ENCODE measurements around the gene GMEB1.
"Not testable (repeated sequence)": the region's sequence is repeated elsewhere in the genome, so short reads cannot be mapped to it uniquely, and the experiment has no call there.

The GMEB1 gene

DNA sequence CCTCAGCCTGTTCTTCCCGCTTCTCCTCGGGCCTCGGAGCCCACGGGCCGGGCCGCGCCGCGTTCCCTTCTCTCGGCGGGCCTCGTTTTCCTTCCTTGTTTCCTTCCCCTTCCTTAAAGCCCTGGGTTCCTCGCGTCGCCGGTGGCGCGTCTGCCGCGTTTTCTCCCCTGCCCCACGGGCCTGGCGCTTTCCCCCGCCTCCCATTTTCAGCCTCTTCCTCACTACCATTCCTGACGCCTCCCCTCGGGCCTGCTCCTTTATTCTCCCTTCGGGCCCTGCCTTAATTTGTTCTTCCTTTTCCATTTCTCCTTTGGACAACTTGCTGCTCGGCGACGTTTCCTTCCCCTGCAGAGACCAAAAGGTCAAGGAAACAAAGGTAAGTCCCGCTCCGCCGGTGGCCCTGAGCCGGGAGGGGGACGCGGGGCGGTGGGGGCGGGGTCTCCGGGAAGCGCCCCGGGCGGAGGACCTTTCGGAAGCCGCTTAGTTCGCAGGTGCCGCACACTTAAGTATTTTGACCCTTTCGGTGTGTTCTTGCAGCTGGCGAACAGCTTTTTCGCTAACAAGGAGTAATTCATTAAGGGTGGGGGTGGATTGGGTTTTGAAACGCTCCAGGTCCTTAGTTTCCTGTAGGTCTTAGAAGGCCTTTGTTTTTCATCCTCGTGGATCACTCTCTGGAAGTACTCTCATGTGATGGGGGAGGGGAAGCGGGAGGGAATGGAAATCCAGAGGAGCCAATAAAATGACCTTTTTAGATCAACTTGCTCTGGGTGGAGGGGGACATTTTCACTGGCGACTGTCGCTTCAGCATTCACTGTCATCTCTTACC lies 68.9 kb downstream of the GMEB1 start:
- DNase-seq (ENCODE audit: low read depth) = no peak
- H3K4me3 ChIP-seq (ENCODE audit: low read depth, low read length) = peak overlapping the region; percentile 75
- TF ChIP-seq, protein P1, sequence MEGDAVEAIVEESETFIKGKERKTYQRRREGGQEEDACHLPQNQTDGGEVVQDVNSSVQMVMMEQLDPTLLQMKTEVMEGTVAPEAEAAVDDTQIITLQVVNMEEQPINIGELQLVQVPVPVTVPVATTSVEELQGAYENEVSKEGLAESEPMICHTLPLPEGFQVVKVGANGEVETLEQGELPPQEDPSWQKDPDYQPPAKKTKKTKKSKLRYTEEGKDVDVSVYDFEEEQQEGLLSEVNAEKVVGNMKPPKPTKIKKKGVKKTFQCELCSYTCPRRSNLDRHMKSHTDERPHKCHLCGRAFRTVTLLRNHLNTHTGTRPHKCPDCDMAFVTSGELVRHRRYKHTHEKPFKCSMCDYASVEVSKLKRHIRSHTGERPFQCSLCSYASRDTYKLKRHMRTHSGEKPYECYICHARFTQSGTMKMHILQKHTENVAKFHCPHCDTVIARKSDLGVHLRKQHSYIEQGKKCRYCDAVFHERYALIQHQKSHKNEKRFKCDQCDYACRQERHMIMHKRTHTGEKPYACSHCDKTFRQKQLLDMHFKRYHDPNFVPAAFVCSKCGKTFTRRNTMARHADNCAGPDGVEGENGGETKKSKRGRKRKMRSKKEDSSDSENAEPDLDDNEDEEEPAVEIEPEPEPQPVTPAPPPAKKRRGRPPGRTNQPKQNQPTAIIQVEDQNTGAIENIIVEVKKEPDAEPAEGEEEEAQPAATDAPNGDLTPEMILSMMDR (IDR thresholded peaks at IDR 0.05; ENCODE audit: low read depth, low read length, missing control alignments) = no peak

DNA sequence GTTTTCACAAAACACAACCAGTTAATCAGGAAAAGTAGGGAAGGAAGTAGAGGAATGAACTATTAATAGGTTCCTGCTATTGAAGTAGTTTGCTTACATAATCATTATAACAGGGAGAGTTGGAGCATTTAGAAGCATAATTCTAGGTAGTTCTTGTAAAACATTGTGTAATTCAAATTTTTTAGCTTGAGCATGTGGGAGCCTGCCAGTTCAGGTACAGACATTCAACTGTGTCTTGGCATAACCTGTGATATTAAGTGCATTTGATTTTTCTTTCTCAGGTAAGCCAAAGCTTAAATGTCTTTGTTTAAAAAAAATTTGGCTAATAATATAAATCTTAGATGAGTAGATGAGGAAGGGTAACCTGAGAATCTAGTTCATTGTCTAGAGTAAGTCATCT lies 71.5 kb downstream of the GMEB1 start:
- TF ChIP-seq, protein P1 (IDR thresholded peaks at IDR 0.05; ENCODE audit: low read depth, low read length, missing control alignments) = no peak
- no peak for DNase-seq (ENCODE audit: low read depth)
- H3K4me3 ChIP-seq (ENCODE audit: low read depth, low read length) = no peak overlapping the region

DNA sequence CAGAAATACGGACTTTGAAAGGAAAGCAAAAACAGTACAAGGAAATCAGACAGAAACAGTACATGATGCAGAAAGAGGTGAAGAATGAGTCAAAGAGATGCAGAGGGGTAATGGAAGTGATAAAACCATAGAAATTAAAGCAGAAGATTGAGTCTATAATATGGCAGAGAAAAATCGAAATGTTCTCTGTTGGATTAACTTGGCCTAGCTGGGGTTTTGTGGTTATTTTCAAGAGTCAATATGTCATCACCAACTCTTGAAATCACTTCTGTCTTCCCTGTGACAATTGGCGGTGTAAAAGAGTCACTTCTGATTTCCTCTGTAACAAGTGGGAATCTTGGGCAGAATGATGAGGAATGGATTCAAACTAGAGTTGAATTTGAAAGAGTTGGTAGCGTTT lies 75.6 kb downstream of the GMEB1 start:
- H3K4me3 ChIP-seq (ENCODE audit: low read depth, low read length) = no peak overlapping the region
- TF ChIP-seq, protein P1 (IDR thresholded peaks at IDR 0.05; ENCODE audit: low read depth, low read length, missing control alignments) = no peak
- no peak for DNase-seq (ENCODE audit: low read depth)

DNA sequence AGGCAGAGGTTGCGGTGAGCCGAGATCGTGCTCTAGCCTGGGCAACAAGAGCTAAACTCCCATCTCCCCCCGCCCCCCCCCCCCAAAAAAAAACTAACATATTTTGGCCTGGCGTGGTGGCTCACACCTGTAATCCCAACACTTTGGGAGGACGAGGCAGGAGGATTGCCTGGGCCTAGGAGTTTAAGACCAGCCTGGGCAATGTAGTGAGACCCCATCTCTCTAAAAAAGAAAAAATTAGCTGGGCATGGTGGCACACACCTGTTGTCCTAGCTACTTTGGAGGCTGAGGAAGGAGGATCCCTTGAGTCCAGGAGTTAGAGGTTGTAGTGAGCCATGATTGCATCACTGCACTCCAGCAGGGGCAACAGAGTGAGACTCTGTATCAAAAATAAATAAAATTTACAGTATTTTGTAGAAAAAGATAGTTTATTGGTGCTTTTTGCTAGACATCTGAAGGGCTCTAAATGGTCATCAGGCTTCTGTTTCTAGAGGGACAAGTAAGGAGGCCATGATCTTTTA lies 77.1 kb downstream of the GMEB1 start:
- no peak overlapping the region for H3K4me3 ChIP-seq (ENCODE audit: low read depth, low read length)
- no peak for DNase-seq (ENCODE audit: low read depth)
- TF ChIP-seq, protein P1 (IDR thresholded peaks at IDR 0.05; ENCODE audit: low read depth, low read length, missing control alignments) = no peak

DNA sequence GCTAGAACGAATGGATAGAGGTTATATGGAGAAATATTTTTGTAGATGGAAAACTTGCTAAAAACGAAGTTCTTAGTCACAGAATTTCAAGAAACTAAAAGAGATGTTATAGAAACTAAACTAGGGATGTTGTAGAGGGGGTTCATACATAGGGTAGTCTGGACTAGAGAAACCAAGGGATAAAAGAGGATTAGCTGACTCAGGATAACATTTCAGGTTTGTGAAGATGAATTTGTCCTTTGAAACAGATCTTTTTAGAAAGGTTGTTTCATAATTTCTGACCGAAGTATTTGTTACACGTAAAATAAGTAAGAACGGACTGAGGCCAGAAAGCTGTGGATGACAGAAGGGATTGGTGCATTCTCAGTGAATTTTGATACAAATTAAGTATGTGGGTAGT lies 81.7 kb downstream of the GMEB1 start:
- no peak overlapping the region for H3K4me3 ChIP-seq (ENCODE audit: low read depth, low read length)
- DNase-seq (ENCODE audit: low read depth) = no peak
- TF ChIP-seq, protein P1 (IDR thresholded peaks at IDR 0.05; ENCODE audit: low read depth, low read length, missing control alignments) = no peak

DNA sequence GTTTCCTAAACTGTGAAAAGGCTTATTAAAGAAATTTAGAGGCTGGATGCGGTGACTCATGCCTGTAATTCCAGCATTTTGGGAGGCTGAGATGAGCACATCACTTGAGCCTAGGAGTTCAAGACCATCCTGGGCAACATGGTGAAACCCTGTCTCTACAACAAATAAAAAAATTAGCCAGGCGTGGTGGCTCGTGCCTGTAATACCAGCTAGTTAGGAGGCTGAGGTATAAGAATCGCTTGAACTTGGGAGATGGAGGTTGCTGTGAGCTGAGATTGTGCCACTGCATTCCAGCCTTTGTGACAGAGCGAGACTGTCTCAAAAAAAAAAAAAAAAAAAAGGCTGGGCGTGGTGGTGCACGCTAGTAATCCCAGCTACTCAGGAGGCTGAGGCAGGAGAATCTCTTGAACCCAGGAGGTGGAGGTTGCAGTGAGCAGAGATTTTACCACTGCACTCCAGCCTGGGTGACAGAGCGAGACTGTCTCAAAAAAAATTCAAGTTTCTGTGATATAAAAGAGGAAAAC lies 82.2 kb downstream of the GMEB1 start:
- H3K4me3 ChIP-seq (ENCODE audit: low read depth, low read length); DNase-seq (ENCODE audit: low read depth): not testable (repeated sequence)

DNA sequence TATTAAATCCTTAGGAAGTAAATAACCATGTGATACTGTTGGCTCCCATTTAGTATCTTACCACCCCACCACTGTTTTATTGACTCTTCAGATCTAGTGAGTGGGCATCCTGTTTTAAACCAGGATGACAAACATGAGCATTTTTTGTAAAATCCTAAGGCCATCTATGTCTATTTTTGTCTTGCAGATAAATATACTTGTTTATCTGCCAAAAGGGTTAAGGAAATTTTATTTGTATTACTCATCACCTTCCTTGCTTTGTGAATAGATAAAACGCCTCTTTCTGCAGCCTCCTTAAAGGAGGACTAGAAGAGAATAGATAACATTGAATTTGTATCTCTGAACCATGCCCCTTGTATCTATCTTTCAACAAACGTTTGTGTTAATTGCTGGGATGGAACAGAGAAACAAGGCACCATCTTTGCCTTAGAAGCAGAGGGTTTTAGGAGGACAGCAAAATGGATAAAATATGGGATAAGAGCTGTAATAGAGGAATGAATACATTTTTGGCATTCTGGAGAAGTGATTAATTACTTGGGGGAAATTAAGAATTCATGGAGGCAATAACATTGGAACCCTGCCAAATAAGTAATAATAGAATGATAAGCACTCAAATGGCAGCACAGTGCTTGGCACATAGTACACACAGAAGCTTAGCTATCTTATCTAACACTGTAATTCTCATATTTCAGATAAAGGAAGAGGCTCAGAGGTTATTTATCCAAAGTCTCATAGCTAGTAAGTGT lies 82.9 kb downstream of the GMEB1 start:
- H3K4me3 ChIP-seq (ENCODE audit: low read depth, low read length) = no peak overlapping the region
- no peak for DNase-seq (ENCODE audit: low read depth)
- TF ChIP-seq, protein P1 (IDR thresholded peaks at IDR 0.05; ENCODE audit: low read depth, low read length, missing control alignments) = no peak

Data from GM12864 (cell line).